GM13976 (cell line): Measurements from ENCODE around the gene CCDC148.

Source experiments
- DNase-seq: peaks from one replicate; pipeline ENCODE4 v3.0.0; 2012; ENCODE audit warnings: low spot score
- in situ Hi-C: fragments of 300-500 bp; cut with MboI; formaldehyde crosslinking; loops from one replicate; pipeline ENCODE4 v1.12.0; 2022; ENCODE audit warnings: low sequenced_read_pairs, mixed read lengths, inconsistent platforms; ENCODE audit not compliant: unreplicated experiment
- TF ChIP-seq, protein P1 (sequence below): IDR thresholded peaks from 2 replicates; pipeline ENCODE4 v1.5.1; 2012; ENCODE audit warnings: borderline replicate concordance, mild to moderate bottlenecking; ENCODE audit not compliant: insufficient read depth; ENCODE audit errors: extremely low read depth, missing control alignments, control extremely low read depth

Gene CCDC148

DNA sequence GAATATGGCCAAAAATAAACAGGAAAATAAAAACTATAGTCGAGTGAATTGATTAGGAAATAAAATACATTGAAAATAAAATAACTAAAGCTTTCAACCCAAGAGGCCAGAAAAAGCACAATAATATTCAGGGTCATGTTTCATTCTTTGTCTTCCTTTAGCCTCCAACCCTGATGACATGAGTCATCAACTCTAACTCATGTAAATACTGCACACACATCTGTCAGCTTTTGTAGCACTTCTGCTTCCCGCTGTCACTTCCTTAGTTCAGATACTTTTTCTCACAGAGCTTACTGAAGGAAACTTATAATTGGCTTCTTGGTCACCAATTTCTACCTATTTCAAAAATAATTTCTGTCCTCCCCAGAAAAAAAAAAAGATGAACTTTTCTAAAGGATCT, 242.1 kb downstream of the CCDC148 start:
- TF ChIP-seq, protein P1, sequence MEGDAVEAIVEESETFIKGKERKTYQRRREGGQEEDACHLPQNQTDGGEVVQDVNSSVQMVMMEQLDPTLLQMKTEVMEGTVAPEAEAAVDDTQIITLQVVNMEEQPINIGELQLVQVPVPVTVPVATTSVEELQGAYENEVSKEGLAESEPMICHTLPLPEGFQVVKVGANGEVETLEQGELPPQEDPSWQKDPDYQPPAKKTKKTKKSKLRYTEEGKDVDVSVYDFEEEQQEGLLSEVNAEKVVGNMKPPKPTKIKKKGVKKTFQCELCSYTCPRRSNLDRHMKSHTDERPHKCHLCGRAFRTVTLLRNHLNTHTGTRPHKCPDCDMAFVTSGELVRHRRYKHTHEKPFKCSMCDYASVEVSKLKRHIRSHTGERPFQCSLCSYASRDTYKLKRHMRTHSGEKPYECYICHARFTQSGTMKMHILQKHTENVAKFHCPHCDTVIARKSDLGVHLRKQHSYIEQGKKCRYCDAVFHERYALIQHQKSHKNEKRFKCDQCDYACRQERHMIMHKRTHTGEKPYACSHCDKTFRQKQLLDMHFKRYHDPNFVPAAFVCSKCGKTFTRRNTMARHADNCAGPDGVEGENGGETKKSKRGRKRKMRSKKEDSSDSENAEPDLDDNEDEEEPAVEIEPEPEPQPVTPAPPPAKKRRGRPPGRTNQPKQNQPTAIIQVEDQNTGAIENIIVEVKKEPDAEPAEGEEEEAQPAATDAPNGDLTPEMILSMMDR: no peak
- in situ Hi-C loops: no loop called here
- DNase-seq: peak; percentile 29

DNA sequence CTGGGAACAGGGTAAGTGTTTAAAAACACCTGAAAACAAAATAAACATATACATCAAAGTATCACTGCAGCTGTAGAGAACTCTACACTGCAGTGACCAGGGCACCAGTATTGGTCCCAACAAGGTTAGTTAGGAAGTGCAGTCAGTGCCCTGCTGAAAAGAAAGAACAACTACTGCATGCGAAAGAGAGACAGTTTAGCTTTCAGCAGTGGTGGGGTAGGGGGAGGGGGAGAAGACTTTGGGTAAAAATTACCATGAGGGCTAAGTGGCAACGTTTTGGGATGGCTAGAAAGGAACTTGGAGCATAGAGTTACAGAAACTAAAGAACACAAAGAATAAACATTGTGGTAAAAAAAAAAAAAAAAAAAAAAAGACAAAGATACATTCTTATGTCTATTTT, 242.8 kb downstream of the CCDC148 start:
- in situ Hi-C loops: no loop called here
- DNase-seq: no peak

DNA sequence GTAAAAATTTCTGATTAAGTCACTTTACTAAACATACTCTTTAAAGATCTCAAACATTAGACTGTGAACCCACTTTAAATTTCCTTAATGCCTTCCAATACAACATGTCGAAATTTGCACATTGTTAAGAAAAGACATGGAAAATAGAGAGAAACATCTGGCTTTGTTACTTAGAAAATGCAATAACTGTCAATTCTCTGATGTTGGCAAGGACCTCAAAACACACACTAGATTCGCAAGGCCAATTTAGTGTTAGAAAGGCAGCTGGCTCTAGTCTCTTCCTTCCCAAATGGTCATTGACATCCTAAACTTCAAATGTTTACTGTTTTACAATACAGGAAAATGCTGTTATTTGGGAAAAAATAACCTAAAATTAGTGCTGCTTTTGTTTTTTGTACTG, 244.3 kb downstream of the CCDC148 start:
- in situ Hi-C loops: no loop called here
- DNase-seq: no peak
- TF ChIP-seq, protein P1: no peak

More for the DNA sequence above, 242.8 kb downstream of the CCDC148 start:
- TF ChIP-seq, protein P1: no peak

DNA sequence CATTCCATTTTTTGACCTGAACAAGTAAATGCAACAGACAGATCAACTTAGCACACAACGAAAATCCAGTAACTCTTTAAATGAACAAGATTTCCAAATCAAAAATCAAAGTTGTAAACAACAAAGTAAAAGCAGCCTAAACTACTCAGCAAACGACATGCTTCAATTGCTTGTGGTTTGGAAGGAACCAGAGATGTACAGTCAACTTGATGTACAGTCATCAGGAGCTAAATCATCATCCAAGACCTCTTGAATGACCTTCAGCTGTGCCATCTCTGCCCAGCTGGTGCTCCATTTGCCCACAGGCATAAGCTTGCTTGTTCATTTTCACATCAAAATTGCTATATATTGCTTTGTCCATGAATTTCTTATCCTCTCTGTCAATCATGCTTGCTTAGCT, 245.1 kb downstream of the CCDC148 start:
- in situ Hi-C loops: no loop called here
- TF ChIP-seq, protein P1: no peak
- no peak for DNase-seq

DNA sequence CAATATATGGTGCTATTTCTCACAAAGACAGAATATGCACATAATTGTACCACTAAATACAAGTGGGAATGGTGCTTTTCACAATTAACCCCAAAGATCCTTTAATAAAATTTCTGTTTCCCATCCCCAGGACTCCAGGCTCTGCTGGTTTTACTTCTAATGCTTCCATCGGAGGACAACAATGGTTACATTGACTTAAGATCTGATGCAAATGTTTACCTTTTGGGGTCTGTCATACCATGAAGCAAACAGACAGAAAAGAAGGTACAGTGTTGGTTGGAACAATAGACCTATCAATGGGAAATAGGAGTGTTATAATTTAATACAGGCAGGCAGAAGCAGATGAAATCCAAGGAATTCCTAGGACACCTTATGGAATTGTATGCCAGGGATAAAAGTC, 249.2 kb downstream of the CCDC148 start:
- TF ChIP-seq, protein P1: no peak
- no peak for DNase-seq
- in situ Hi-C loops: no loop called here

DNA sequence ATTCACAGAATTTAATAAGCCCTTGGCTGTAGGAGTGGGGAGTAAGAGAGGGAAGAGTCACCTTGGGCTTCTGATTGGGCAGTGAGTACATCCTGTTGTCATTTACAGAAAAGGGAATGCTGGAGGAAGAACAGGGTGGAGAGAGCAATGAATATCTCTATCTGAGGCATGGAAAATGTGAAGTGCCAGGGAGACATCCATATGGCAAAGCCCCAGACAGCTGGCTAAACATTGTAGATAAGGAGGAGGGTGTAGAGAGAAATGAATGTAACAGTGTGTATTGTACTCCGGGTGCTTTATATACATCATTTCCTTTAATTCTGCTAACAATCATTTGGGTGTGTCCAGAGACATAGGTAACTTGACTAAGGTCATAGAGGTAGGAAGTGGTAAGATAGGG, 251.3 kb downstream of the CCDC148 start:
- no peak for DNase-seq
- TF ChIP-seq, protein P1: no peak
- in situ Hi-C loops: no loop called here

DNA sequence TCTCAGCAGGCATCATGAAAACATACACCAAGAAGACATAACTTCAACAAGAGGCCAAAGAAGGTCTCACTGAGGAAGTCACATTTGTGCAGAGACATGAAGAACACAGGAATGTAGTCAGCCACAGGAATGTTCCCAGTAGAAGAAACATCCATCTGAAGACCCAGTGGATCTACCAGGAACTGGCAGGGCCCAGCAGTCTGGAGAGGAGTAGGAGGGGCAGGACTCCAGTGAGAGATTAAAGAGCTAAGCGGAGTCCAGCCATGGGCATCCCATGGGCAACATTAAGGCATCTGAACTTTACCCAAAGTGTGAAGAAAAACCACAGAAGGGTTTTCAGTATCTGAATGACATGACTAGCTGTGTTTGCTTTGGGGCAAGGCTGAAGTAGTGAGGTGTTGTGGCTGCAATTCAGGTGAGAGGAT, 251.8 kb downstream of the CCDC148 start:
- no peak for DNase-seq
- TF ChIP-seq, protein P1: no peak
- in situ Hi-C loops: no loop called here
